Esophagus squamous epithelium (tissue), 5 donors: Measurements from ENCODE around the gene FAM118B. TPM values are rescaled to one million over a fixed set of nuclear protein-coding genes. Genes with fewer than 3 reads are reported as not detected.

ENCODE experiments used
- DNase-seq: peaks from one replicate; lab custom pipeline; 2025; lab: John Stamatoyannopoulos, UW
- H3K27ac ChIP-seq, 4 donors: fragments of 200-600 bp; sonication (generic); one replicate each; pipeline ENCODE4 v1.5.1; 2016 to 2019; ENCODE audit warnings: mild to moderate bottlenecking in 1 of 4
- H3K27me3 ChIP-seq, 4 donors: fragments of 200-600 bp; sonication (generic); 1 replicate in 3 of 4; 2 replicates in 1 of 4; pipeline versions ENCODE4 v1.5.1 to v1.6.0; 2017 to 2021; ENCODE audit warnings: antibody characterized with exemption in 1 of 4
- H3K36me3 ChIP-seq, 3 donors: fragments of 200-600 bp; sonication (generic); one replicate each; pipeline ENCODE4 v1.5.1; 2016 to 2019
- H3K4me1 ChIP-seq, 3 donors: fragments of 200-600 bp; sonication (generic); one replicate each; pipeline ENCODE4 v1.5.1; 2017 to 2019
- H3K4me3 ChIP-seq, 4 donors: fragments of 200-600 bp; sonication (generic); 1 replicate in 3 of 4; 2 replicates in 1 of 4; pipeline ENCODE4 v1.5.1; 2016 to 2019; ENCODE audit warnings: mild to moderate bottlenecking in 2 of 4, moderate library complexity in 1 of 4
- H3K9me3 ChIP-seq, 3 donors: fragments of 200-600 bp; sonication (generic); one replicate each; pipeline ENCODE4 v1.5.1; 2016 to 2019
- CTCF ChIP-seq, 6 experiments: fragments of 450-650 bp in 4 of 6; fragments of 200-600 bp in 2 of 6; sonication (generic) in 2 of 6; IDR thresholded peaks; one replicate each; pipeline ENCODE4 v1.5.1; 2016 to 2019; ENCODE audit warnings: antibody characterized with exemption in 6 of 6, mild to moderate bottlenecking in 4 of 6, moderate library complexity in 4 of 6
- POLR2A ChIP-seq, 4 donors: fragments of 450-650 bp; IDR thresholded peaks; one replicate each; pipeline ENCODE4 v1.6.1; 2017; ENCODE audit warnings: antibody characterized with exemption in 4 of 4, mild to moderate bottlenecking in 4 of 4, moderate library complexity in 3 of 4
- WGBS, 2 donors: methylation state at CpG; one replicate each; pipeline ENCODE4 v1.1.5; 2018; 5-methylcytosine and 5-hydroxymethylcytosine counted together
- intact Hi-C: fragments of 100-400 bp; cut with DNase I; formaldehyde crosslinking; loops from one replicate; pipeline ENCODE4 v1.15.0; 2022
- total RNA-seq, 4 donors: library from RNA; depleted of rRNA; stranded (reverse); fragments of >200 nt; gene quantifications; one replicate each; pipeline ENCODE4 v1.1.0, GENCODE V29; 2016
- donor health status: DM: yes; HTN: yes; CAD: no.

The FAM118B gene
- total RNA-seq, 4 donors from 2014 or later = 6.5 to 18.5 (median 13.6) TPM

GRCh38 chr11:126267650-126268049 is 56.1 kb downstream of the FAM118B start:
- H3K4me3 ChIP-seq = peak overlapping the region; percentile 73 to 83 (median 77)
- peaks cover 28 to 53% (median 38%) of the 10 kb centered on the region in 3 donors for H3K36me3 ChIP-seq
- intact Hi-C loops = no loop called here
- H3K4me1 ChIP-seq = peaks cover 8 to 28% (median 16%) of the 10 kb centered on the region in 3 donors
- no peaks in the 10 kb centered on the region for H3K9me3 ChIP-seq
- no peaks in the 10 kb centered on the region for H3K27me3 ChIP-seq
- no peak for TF ChIP-seq CTCF (IDR thresholded peaks at IDR 0.05)
- TF ChIP-seq POLR2A (IDR thresholded peaks at IDR 0.05) = no peak
- peak overlapping the region; percentile 89 to 98 (median 96) for H3K27ac ChIP-seq
- 34 to 41% methylated on average over 6 of the region's 6 CpGs for WGBS, 2 donors
- DNase-seq = no peak

GRCh38 chr11:126268361-126268707 is 56.8 kb downstream of the FAM118B start:
- Histone ChIP-seq H3K27me3 (no peaks in the 10 kb centered on the region), H3K4me3 (peak overlapping the region; percentile 73 to 83 (median 77)), H3K4me1 (peaks cover 8 to 28% (median 16%) of the 10 kb centered on the region in 3 donors), H3K9me3 (no peaks in the 10 kb centered on the region), H3K27ac (peak overlapping the region; percentile 89 to 98 (median 96)), H3K36me3 (peaks cover 27 to 53% (median 31%) of the 10 kb centered on the region in 3 donors)
- WGBS, 2 donors = 0 to 1% methylated on average over 23 of the region's 23 CpGs
- no peak for DNase-seq
- intact Hi-C loops = no loop called here
- TF ChIP-seq CTCF (IDR thresholded peaks at IDR 0.05) (no peak), POLR2A (IDR thresholded peaks at IDR 0.05) (no peak)

GRCh38 chr11:126268708-126269579 is 57.4 kb downstream of the FAM118B start, which contains the start of the genes FOXRED1 and SRPRA:
FOXRED1 (plus strand) TSS chr11:126269154; CDS start chr11:126269207, 53 bp downstream.
SRPRA (minus strand) TSS chr11:126268895; CDS start chr11:126268804, 91 bp downstream.
- WGBS, 2 donors = 1% methylated on average over 14 to 48 of the region's 64 CpGs
- Histone ChIP-seq H3K27ac (peak within 1 kb of the TSS; percentile 89 to 98 (median 96)), H3K4me3 (peak within 1 kb of the TSS; percentile 73 to 83 (median 77)), H3K36me3 (peaks cover 25 to 53% (median 26%) of the 10 kb centered on the region in 3 donors), H3K9me3 (no peaks in the 10 kb centered on the region), H3K4me1 (peaks cover 8 to 28% (median 16%) of the 10 kb centered on the region in 3 donors), H3K27me3 (no peaks in the 10 kb centered on the region)
- DNase-seq = peak; percentile 99
- intact Hi-C loops = no loop called here
- TF ChIP-seq POLR2A (IDR thresholded peaks at IDR 0.05) (peak in 3 of 4 donors; percentile 42 to 84 (median 82)), CTCF (IDR thresholded peaks at IDR 0.05) (peak in 2 of 6 experiments; percentile 6 to 33)

- Histone ChIP-seq H3K9me3 (no peaks in the 10 kb centered on the region), H3K4me1 (peaks cover 0 to 8% (median 5%) of the 10 kb centered on the region in 3 donors), H3K27ac (no peak overlapping the region), H3K4me3 (no peak overlapping the region), H3K27me3 (no peaks in the 10 kb centered on the region), H3K36me3 (peaks cover 4 to 59% (median 4%) of the 10 kb centered on the region in 3 donors)
- TF ChIP-seq CTCF (IDR thresholded peaks at IDR 0.05) (no peak), POLR2A (IDR thresholded peaks at IDR 0.05) (no peak)
- 89 to 90% methylated on average over 4 to 7 of the region's 11 CpGs for WGBS, 2 donors
- intact Hi-C loops = no loop called here
- DNase-seq = no peak
These were observed 65.7 kb downstream of the FAM118B start for GRCh38 chr11:126277322-126277721.

GRCh38 chr11:126277780-126278179 is 66.2 kb downstream of the FAM118B start:
- H3K4me1 ChIP-seq = peaks cover 0 to 11% (median 5%) of the 10 kb centered on the region in 3 donors
- H3K36me3 ChIP-seq = peaks cover 4 to 54% (median 4%) of the 10 kb centered on the region in 3 donors
- 92 to 100% methylated on average over 1 to 3 of the region's 4 CpGs for WGBS, 2 donors
- H3K4me3 ChIP-seq = no peak overlapping the region
- intact Hi-C loops = no loop called here
- no peaks in the 10 kb centered on the region for H3K9me3 ChIP-seq
- H3K27me3 ChIP-seq = no peaks in the 10 kb centered on the region
- no peak for DNase-seq
- TF ChIP-seq POLR2A (IDR thresholded peaks at IDR 0.05) (no peak), CTCF (IDR thresholded peaks at IDR 0.05) (no peak)
- H3K27ac ChIP-seq = no peak overlapping the region
